HG03097 (cell line): ENCODE measurements around the gene CHID1.

Source experiments
- ATAC-seq: cut with Tn5 transposase; IDR thresholded peaks from one replicate; pipeline ENCODE4 v1.9.1; 2021; ENCODE audit not compliant: unreplicated experiment, low FRiP score

CHID1 gene

GRCh38 chr11:910589-911030 lies at the start of gene CHID1:
Gene CHID1 (minus strand): TSS chr11:910810. CDS start chr11:904816, 5,994 bp downstream.
- ATAC-seq, result peak; percentile 81

GRCh38 chr11:959608-960007 lies 49.0 kb upstream of the CHID1 start:
- no peak for ATAC-seq

- ATAC-seq, result no peak
Measured at GRCh38 chr11:959027-959426, 48.4 kb upstream of the CHID1 start.

- ATAC-seq, result no peak
Measured at GRCh38 chr11:958101-958500, 47.5 kb upstream of the CHID1 start.

- no peak for ATAC-seq
Measured at GRCh38 chr11:957212-957920, 46.8 kb upstream of the CHID1 start.

GRCh38 chr11:955154-956063 lies 44.8 kb upstream of the CHID1 start:
- no peak for ATAC-seq

- no peak for ATAC-seq
Measured at GRCh38 chr11:954392-955153, 44.0 kb upstream of the CHID1 start.

GRCh38 chr11:953512-953911 lies 42.9 kb upstream of the CHID1 start:
- no peak for ATAC-seq

GRCh38 chr11:952406-953385 lies 42.1 kb upstream of the CHID1 start:
- ATAC-seq, result no peak

- ATAC-seq, result no peak
Measured at GRCh38 chr11:951507-951906, 40.9 kb upstream of the CHID1 start.

GRCh38 chr11:947744-948143 lies 37.1 kb upstream of the CHID1 start:
- ATAC-seq, result no peak

- no peak for ATAC-seq
Measured at GRCh38 chr11:945986-946385, 35.4 kb upstream of the CHID1 start.

GRCh38 chr11:944711-945470 lies 34.3 kb upstream of the CHID1 start:
- ATAC-seq, result no peak

- ATAC-seq, result no peak
Measured at GRCh38 chr11:942823-943222, 32.2 kb upstream of the CHID1 start.

GRCh38 chr11:940496-941135 lies 30.0 kb upstream of the CHID1 start:
- ATAC-seq, result no peak

GRCh38 chr11:937841-938261 lies 27.2 kb upstream of the CHID1 start:
- no peak for ATAC-seq

- ATAC-seq, result no peak
Measured at GRCh38 chr11:936199-936598, 25.6 kb upstream of the CHID1 start.

GRCh38 chr11:934527-934926 lies 23.9 kb upstream of the CHID1 start:
- no peak for ATAC-seq

- no peak for ATAC-seq
Measured at GRCh38 chr11:933936-934335, 23.3 kb upstream of the CHID1 start.
